H1 (cell line): ENCODE results near the gene TMA7. TPM values are rescaled to one million over a fixed set of nuclear protein-coding genes. Genes with fewer than 3 reads are reported as not detected.

Experiments used
- ATF2 ChIP-seq: IDR thresholded peaks from 2 replicates; pipeline ENCODE4 v1.6.1; 2012; ENCODE audit warnings: low read length, inconsistent platforms
- BACH1 ChIP-seq: IDR thresholded peaks from 2 replicates; pipeline ENCODE4 v1.6.1; 2012; ENCODE audit warnings: low read length, improper control_type of control experiment
- BCL11A ChIP-seq, 2 experiments: IDR thresholded peaks; one replicate each; pipeline ENCODE4 v1.6.1; 2011; ENCODE audit warnings: low read depth in 2 of 2, low read length in 2 of 2, mild to moderate bottlenecking in 2 of 2
- CBX8 ChIP-seq: fragments of 300-800, 300-1000 bp; sonication (generic); IDR thresholded peaks from 2 replicates; pipeline ENCODE4 v1.7.1; 2016; ENCODE audit warnings: low read depth, low read length, borderline replicate concordance
- CHD2 ChIP-seq: IDR thresholded peaks from 2 replicates; pipeline ENCODE4 v1.6.1; 2012; ENCODE audit warnings: low read length, improper control_type of control experiment
- CTBP2 ChIP-seq: IDR thresholded peaks from 2 replicates; pipeline ENCODE4 v1.7.0; 2011; ENCODE audit warnings: borderline replicate concordance, mild to moderate bottlenecking, moderate library complexity, mixed read lengths, low read length; ENCODE audit not compliant: insufficient read depth, insufficient read length
- EZH2 ChIP-seq: fragments of 200-600 bp; sonication (generic); IDR thresholded peaks from 2 replicates; pipeline ENCODE4 v1.7.1; 2012; ENCODE audit warnings: low read depth, mild to moderate bottlenecking, moderate library complexity, low read length, inconsistent platforms; ENCODE audit not compliant: severe bottlenecking
- HDAC2 ChIP-seq, 2 experiments: fragments of 300-600 bp in 1 of 2; sonication (generic) in 1 of 2; IDR thresholded peaks; 2 replicates each; pipeline ENCODE4 v1.6.1; 2011 to 2012; ENCODE audit warnings: low read depth in 2 of 2, low read length in 2 of 2, mild to moderate bottlenecking in 2 of 2, moderate library complexity in 2 of 2, borderline replicate concordance in 1 of 2, inconsistent platforms in 1 of 2
- JUN ChIP-seq: IDR thresholded peaks from 2 replicates; pipeline ENCODE4 v1.6.1; 2011; ENCODE audit warnings: low read depth, mild to moderate bottlenecking, improper control_type of control experiment, low read length
- KDM1A ChIP-seq: fragments of 200-600, 300-600 bp; sonication (generic); IDR thresholded peaks from 2 replicates; pipeline ENCODE4 v1.7.1; 2016; ENCODE audit warnings: mild to moderate bottlenecking, low read length, borderline replicate concordance
- KDM4A ChIP-seq: IDR thresholded peaks from one replicate; pipeline ENCODE4 v1.7.1; 2012; ENCODE audit warnings: low read depth, mild to moderate bottlenecking, moderate library complexity, low read length, inconsistent platforms; ENCODE audit not compliant: severe bottlenecking
- MAX ChIP-seq: IDR thresholded peaks from 2 replicates; pipeline ENCODE4 v1.6.1; 2012; ENCODE audit warnings: inconsistent platforms
- NRF1 ChIP-seq: IDR thresholded peaks from 2 replicates; pipeline ENCODE4 v1.6.1; 2011; ENCODE audit warnings: mild to moderate bottlenecking, low read depth, low read length, improper control_type of control experiment
- POLR2AphosphoS5 ChIP-seq: IDR thresholded peaks from 2 replicates; pipeline ENCODE4 v1.6.1; 2011; ENCODE audit warnings: low read depth, low read length
- RAD21 ChIP-seq, 2 experiments: IDR thresholded peaks in 1 of 2; conservative IDR thresholded peaks in 1 of 2; 2 replicates each; pipeline ENCODE4 v1.6.1; 2011; ENCODE audit warnings: low read depth in 2 of 2, low read length in 2 of 2, improper control_type of control experiment in 1 of 2, inconsistent platforms in 1 of 2, mild to moderate bottlenecking in 1 of 2, moderate library complexity in 1 of 2
- RFX5 ChIP-seq: IDR thresholded peaks from 2 replicates; pipeline ENCODE4 v1.6.1; 2011; ENCODE audit warnings: low read depth, low read length, improper control_type of control experiment, borderline replicate concordance
- SIRT6 ChIP-seq: IDR thresholded peaks from one replicate; pipeline ENCODE4 v1.7.1; 2012; ENCODE audit warnings: low read length, inconsistent platforms
- SIX5 ChIP-seq: IDR thresholded peaks from 2 replicates; pipeline ENCODE4 v1.6.1; 2011; ENCODE audit warnings: mild to moderate bottlenecking, low read depth, low read length
- TAF1 ChIP-seq: IDR thresholded peaks from 2 replicates; pipeline ENCODE4 v1.6.1; 2011; ENCODE audit warnings: mild to moderate bottlenecking, low read depth, low read length
- TAF7 ChIP-seq: optimal IDR thresholded peaks from 2 replicates; pipeline ENCODE3; 2011; ENCODE audit warnings: low read depth, mild to moderate bottlenecking, inconsistent platforms, low read length, moderate library complexity, borderline replicate concordance
- TBP ChIP-seq: IDR thresholded peaks from 2 replicates; pipeline ENCODE4 v1.6.1; 2011; ENCODE audit warnings: low read depth, low read length, improper control_type of control experiment
- TEAD4 ChIP-seq: IDR thresholded peaks from 2 replicates; pipeline ENCODE4 v1.6.1; 2012; ENCODE audit warnings: low read depth, low read length, inconsistent platforms, mixed read lengths
- polyA plus RNA-seq, 7 experiments: library from polyadenylated mRNA; depleted of rRNA in 3 of 7; stranded (reverse) in 5 of 7; unstranded in 2 of 7; fragments of >200 nt in 5 of 7; fragments of 200-250 nt in 2 of 7; gene quantifications; 1 replicate in 5 of 7; 2 replicates in 1 of 7; 4 replicates in 1 of 7; pipeline versions ENCODE4 v1.2.1 to v1.2.3, GENCODE V29; 2011 to 2013; ENCODE audit warnings: missing spikeins in 2 of 7, mixed read lengths in 2 of 7
- total RNA-seq: library from RNA; stranded (reverse); fragmentation: NEBNext Ultra II Directional; extraction: Animal tissue kit (Norgen Biotek cat#: 25700); gene quantifications from 2 replicates; pipeline ENCODE4 v1.2.1, GENCODE V29; 2021

The TMA7 gene
- total and polyA plus RNA-seq, 2 of the 8 experiments (the other 6 are each of a cell fraction or from before 2014, with no cell fraction given) = 138 to 305 TPM

GRCh38 chr3:48429960-48430707 is 9.9 kb upstream of the TMA7 start, which contains the start of gene PLXNB1 (continued):
- TF ChIP-seq RAD21 (IDR thresholded peaks at IDR 0.05 in 1 of 2, conservative IDR thresholded peaks at IDR 0.05 in 1 of 2; ENCODE audit: low read depth in 2 of 2, low read length in 2 of 2) (no peak), TAF7 (no peak), SIX5 (peak; percentile 52), EZH2 (no peak), KDM4A (no peak), CTBP2 (no peak), CHD2 (no peak), NRF1 (no peak), RFX5 (no peak), TEAD4 (no peak), HDAC2 (IDR thresholded peaks at IDR 0.05; ENCODE audit: borderline replicate concordance in 1 of 2, low read depth in 2 of 2, low read length in 2 of 2) (no peak), CBX8 (no peak), TBP (peak; percentile 20; the same call in 1 of the 2 replicates), BCL11A (IDR thresholded peaks at IDR 0.05; ENCODE audit: low read depth in 2 of 2, low read length in 2 of 2) (no peak), KDM1A (no peak), JUN (no peak), SIRT6 (no peak), BACH1 (no peak), ATF2 (0 out of 2 replicates have a peak, but pooled peaks have one; percentile 24), TAF1 (peak; percentile 70; the same call in 1 of the 2 replicates), POLR2AphosphoS5 (no peak; the same call in 1 of the 2 replicates), MAX (peak; percentile 52; the same call in 1 of the 2 replicates)
